Measurements from ENCODE around the gene CHTOP.

GRCh38 chr1:153648000-153648643 is 14.3 kb downstream of the CHTOP start:
- TF ChIP-seq CTCF (IDR thresholded peaks at IDR 0.05) (no peak), POLR2A (IDR thresholded peaks at IDR 0.05) (no peak)

Data from right lobe of liver (tissue), 4 donors.